Upper lobe of right lung (tissue), 1 donor: ENCODE results near the gene MYOZ3. TPM values are rescaled to one million over a fixed set of nuclear protein-coding genes. Genes with fewer than 3 reads are reported as not detected.

Source experiments
- ATAC-seq: fragments of 200-7000 bp; cut with Tn5 transposase; one replicate; pipeline ENCODE4 v1.9.1; 2020; ENCODE audit warnings: mild to moderate bottlenecking, moderate library complexity
- DNase-seq: peaks from one replicate; pipeline ENCODE4 v3.0.0-alpha.2; 2020
- H3K27ac ChIP-seq: fragments of 200-600 bp; one replicate; pipeline ENCODE4 v1.8.0; 2022
- H3K27me3 ChIP-seq: fragments of 200-600 bp; one replicate; pipeline ENCODE4 v1.8.0; 2022; ENCODE audit warnings: mild to moderate bottlenecking
- H3K36me3 ChIP-seq: fragments of 200-600 bp; one replicate; pipeline ENCODE4 v1.8.0; 2022
- H3K4me1 ChIP-seq: fragments of 200-600 bp; one replicate; pipeline ENCODE4 v1.8.0; 2022
- H3K4me3 ChIP-seq: fragments of 200-600 bp; one replicate; pipeline ENCODE4 v1.8.0; 2022; ENCODE audit warnings: mild to moderate bottlenecking
- H3K9me3 ChIP-seq: fragments of 200-600 bp; one replicate; pipeline ENCODE4 v1.8.0; 2022
- CTCF ChIP-seq: fragments of 200-600 bp; IDR thresholded peaks from one replicate; pipeline ENCODE4 v1.8.0; 2022; ENCODE audit warnings: antibody characterized with exemption
- intact Hi-C: fragments of 100-400 bp; cut with DNase I; formaldehyde crosslinking; loops from one replicate; pipeline ENCODE4 v1.11.0; 2022
- total RNA-seq: library from RNA; stranded (reverse); fragmentation: NEBNext Ultra II Directional; extraction: Animal tissue kit (Norgen Biotek cat#: 25700); gene quantifications from one replicate; pipeline ENCODE4 v1.2.1, GENCODE V29; 2021
- donor health status: DM: no; HTN: yes; CAD: no; lungs with severe emphysema.

Gene MYOZ3
- total RNA-seq, 1 donor from 2014 or later: 1.7 TPM

GRCh38 chr5:150655221-150655620 is 5.8 kb upstream of the MYOZ3 start:
- no peak for TF ChIP-seq CTCF
- no peaks in the 10 kb centered on the region for H3K9me3 ChIP-seq
- H3K36me3 ChIP-seq: peaks cover 11% of the 10 kb centered on the region
- peaks cover 25% of the 10 kb centered on the region for H3K4me1 ChIP-seq
- no peak for ATAC-seq
- no peak overlapping the region for H3K27ac ChIP-seq
- intact Hi-C loops: loop anchor here (5.0 kb wide), 1 partner anchor 93 kb away; no protein-coding TSS in a partner anchor
- H3K4me3 ChIP-seq: no peak overlapping the region
- DNase-seq: no peak
- H3K27me3 ChIP-seq: no peaks in the 10 kb centered on the region

- peak overlapping the region; percentile 70 for H3K27ac ChIP-seq
- H3K27me3 ChIP-seq: no peaks in the 10 kb centered on the region
- no peaks in the 10 kb centered on the region for H3K9me3 ChIP-seq
- H3K4me1 ChIP-seq: peaks cover 25% of the 10 kb centered on the region
- ATAC-seq: peak; percentile 82
- H3K36me3 ChIP-seq: no peaks in the 10 kb centered on the region
- peak; percentile 62 for TF ChIP-seq CTCF
- H3K4me3 ChIP-seq: peak overlapping the region; percentile 55
- peak; percentile 87 for DNase-seq
- intact Hi-C loops: loop anchor here (5.0 kb wide), 1 partner anchor 94 kb away; no protein-coding TSS in a partner anchor
Observed at GRCh38 chr5:150656191-150657132, 4.6 kb upstream of the MYOZ3 start.

GRCh38 chr5:150658121-150658520 is 2.9 kb upstream of the MYOZ3 start:
- no peaks in the 10 kb centered on the region for H3K9me3 ChIP-seq
- DNase-seq: peak; percentile 5
- peak overlapping the region; percentile 18 for H3K27ac ChIP-seq
- no peaks in the 10 kb centered on the region for H3K36me3 ChIP-seq
- no peak for TF ChIP-seq CTCF
- peaks cover 21% of the 10 kb centered on the region for H3K4me1 ChIP-seq
- intact Hi-C loops: loop anchor here (5.0 kb wide), 1 partner anchor 96 kb away; no protein-coding TSS in a partner anchor
- no peak overlapping the region for H3K4me3 ChIP-seq
- no peak for ATAC-seq
- no peaks in the 10 kb centered on the region for H3K27me3 ChIP-seq

GRCh38 chr5:150658699-150659265 is 2.3 kb upstream of the MYOZ3 start:
- DNase-seq (peak; percentile 43), ATAC-seq (peak; percentile 3)
- Histone ChIP-seq H3K4me3 (no peak overlapping the region), H3K36me3 (no peaks in the 10 kb centered on the region), H3K4me1 (peaks cover 18% of the 10 kb centered on the region), H3K27ac (peak overlapping the region; percentile 18), H3K27me3 (no peaks in the 10 kb centered on the region), H3K9me3 (no peaks in the 10 kb centered on the region)
- TF ChIP-seq CTCF: no peak
- intact Hi-C loops: loop anchor here (5.0 kb wide), 1 partner anchor 96 kb away; no protein-coding TSS in a partner anchor

- Histone ChIP-seq H3K27ac (peak overlapping the region; percentile 9), H3K9me3 (no peaks in the 10 kb centered on the region), H3K4me1 (peaks cover 18% of the 10 kb centered on the region), H3K27me3 (no peaks in the 10 kb centered on the region), H3K4me3 (no peak overlapping the region), H3K36me3 (no peaks in the 10 kb centered on the region)
- ATAC-seq (peak; percentile 0), DNase-seq (no peak)
- no peak for TF ChIP-seq CTCF
- intact Hi-C loops: loop anchor here (5.0 kb wide), 1 partner anchor 97 kb away; no protein-coding TSS in a partner anchor
Observed at GRCh38 chr5:150659360-150660107, 1.5 kb upstream of the MYOZ3 start.
